ENCODE measurements around the gene PLEKHA8.

PLEKHA8 gene

GRCh38 chr7:30076411-30076810 is 48.2 kb downstream of the PLEKHA8 start:
- H3K4me3 ChIP-seq (ENCODE audit: low read depth, low read length), result no peak overlapping the region
- DNase-seq (ENCODE audit: low read depth, low spot score), result no peak
- TF ChIP-seq CTCF (IDR thresholded peaks at IDR 0.05; ENCODE audit: low read depth, low read length), result no peak
- in situ Hi-C loops (cut with HindIII; ENCODE audit: low sequenced_read_pairs), result no loop called here

GRCh38 chr7:30078280-30078679 is 50.1 kb downstream of the PLEKHA8 start:
- no peak for TF ChIP-seq CTCF (IDR thresholded peaks at IDR 0.05; ENCODE audit: low read depth, low read length)
- H3K4me3 ChIP-seq (ENCODE audit: low read depth, low read length), result no peak overlapping the region
- in situ Hi-C loops (cut with HindIII; ENCODE audit: low sequenced_read_pairs), result no loop called here
- no peak for DNase-seq (ENCODE audit: low read depth, low spot score)

GRCh38 chr7:30079880-30080279 is 51.7 kb downstream of the PLEKHA8 start:
- in situ Hi-C loops (cut with HindIII; ENCODE audit: low sequenced_read_pairs), result no loop called here
- no peak overlapping the region for H3K4me3 ChIP-seq (ENCODE audit: low read depth, low read length)
- no peak for DNase-seq (ENCODE audit: low read depth, low spot score)
- TF ChIP-seq CTCF (IDR thresholded peaks at IDR 0.05; ENCODE audit: low read depth, low read length), result no peak

GRCh38 chr7:30080818-30081217 is 52.6 kb downstream of the PLEKHA8 start:
- DNase-seq (ENCODE audit: low read depth, low spot score), result no peak
- TF ChIP-seq CTCF (IDR thresholded peaks at IDR 0.05; ENCODE audit: low read depth, low read length), result no peak
- in situ Hi-C loops (cut with HindIII; ENCODE audit: low sequenced_read_pairs), result no loop called here
- no peak overlapping the region for H3K4me3 ChIP-seq (ENCODE audit: low read depth, low read length)

GRCh38 chr7:30082686-30083085 is 54.5 kb downstream of the PLEKHA8 start:
- DNase-seq (ENCODE audit: low read depth, low spot score), result no peak
- in situ Hi-C loops (cut with HindIII; ENCODE audit: low sequenced_read_pairs), result no loop called here
- H3K4me3 ChIP-seq (ENCODE audit: low read depth, low read length), result no peak overlapping the region
- TF ChIP-seq CTCF (IDR thresholded peaks at IDR 0.05; ENCODE audit: low read depth, low read length), result no peak

GRCh38 chr7:30083334-30083733 is 55.1 kb downstream of the PLEKHA8 start:
- DNase-seq (ENCODE audit: low read depth, low spot score), result no peak
- in situ Hi-C loops (cut with HindIII; ENCODE audit: low sequenced_read_pairs), result no loop called here
- no peak overlapping the region for H3K4me3 ChIP-seq (ENCODE audit: low read depth, low read length)
- TF ChIP-seq CTCF (IDR thresholded peaks at IDR 0.05; ENCODE audit: low read depth, low read length), result no peak

GRCh38 chr7:30084212-30084611 is 56.0 kb downstream of the PLEKHA8 start:
- TF ChIP-seq CTCF (IDR thresholded peaks at IDR 0.05; ENCODE audit: low read depth, low read length), result no peak
- no peak for DNase-seq (ENCODE audit: low read depth, low spot score)
- in situ Hi-C loops (cut with HindIII; ENCODE audit: low sequenced_read_pairs), result no loop called here
- no peak overlapping the region for H3K4me3 ChIP-seq (ENCODE audit: low read depth, low read length)
